Psoas muscle (tissue), 8 donors: ENCODE results near the gene AOAH. TPM values are rescaled to one million over a fixed set of nuclear protein-coding genes. Genes with fewer than 3 reads are reported as not detected.

Experiments
- ATAC-seq, 4 donors: fragments of 200-7000 bp; cut with Tn5 transposase; one replicate each; pipeline ENCODE4 v1.9.1; 2020; ENCODE audit warnings: moderate library complexity in 3 of 4, mild to moderate bottlenecking in 2 of 4
- DNase-seq, 2 donors: peaks; one replicate each; pipeline ENCODE4 v3.0.0-alpha.2; 2020
- H3K27ac ChIP-seq: fragments of 200-600 bp; one replicate; pipeline ENCODE4 v1.8.0; 2022
- H3K27me3 ChIP-seq, 3 donors: fragments of 200-600 bp in 1 of 3; one replicate each; pipeline versions ENCODE4 v1.6.1 to v1.8.0; 2013 to 2022; ENCODE audit warnings: low read length in 2 of 3, mild to moderate bottlenecking in 2 of 3, moderate library complexity in 1 of 3; ENCODE audit not compliant: insufficient read depth in 3 of 3
- H3K36me3 ChIP-seq, 2 donors: fragments of 200-600 bp in 1 of 2; one replicate each; pipeline versions ENCODE4 v1.6.1 to v1.8.0; 2013 to 2022; ENCODE audit warnings: low read depth in 1 of 2, mild to moderate bottlenecking in 1 of 2, moderate library complexity in 1 of 2; ENCODE audit not compliant: insufficient read depth in 1 of 2
- H3K4me1 ChIP-seq: fragments of 200-600 bp; one replicate; pipeline ENCODE4 v1.8.0; 2022
- H3K4me3 ChIP-seq: fragments of 200-600 bp; one replicate; pipeline ENCODE4 v1.8.0; 2022; ENCODE audit warnings: mild to moderate bottlenecking
- H3K9me3 ChIP-seq: fragments of 200-600 bp; one replicate; pipeline ENCODE4 v1.8.0; 2022
- WGBS, 3 donors: extraction: QIAGEN DNeasy Blood & Tissue Kit; methylation state at CpG; one replicate each; pipeline versions ENCODE4 v1.1.6 to v1.1.7; 2013; 5-methylcytosine and 5-hydroxymethylcytosine counted together
- intact Hi-C, 2 donors: fragments of 100-400 bp; cut with DNase I; formaldehyde crosslinking; loops; one replicate each; pipeline versions ENCODE4 v1.11.0 to v1.14.2; 2022
- polyA plus RNA-seq, 3 donors: library from polyadenylated mRNA; stranded (reverse); fragments of 200-250 nt; gene quantifications; one replicate each; pipeline ENCODE4 v1.2.3, GENCODE V29; 2013
- total RNA-seq, 4 donors: library from RNA; stranded (reverse); fragmentation: NEBNext Ultra II Directional in 2 of 4; extraction: Animal tissue kit (Norgen Biotek cat#: 25700) in 2 of 4; gene quantifications; one replicate each; pipeline versions ENCODE4 v1.2.1 to v1.2.4, GENCODE V29; 2021 to 2023
- TF ChIP-seq, protein P1 (sequence below): fragments of 200-600 bp; IDR thresholded peaks from one replicate; pipeline ENCODE4 v1.8.0; 2022; ENCODE audit warnings: antibody characterized with exemption
- donor health status: healthy with polysubstance abuse.
- donor health status: DM: no; HTN: no; CAD: no; lungs with moderate emphysema.
- donor health status: Bipolar disorder and iron deficiency.
- donor health status: healthy.
- donor health status: DM: yes; HTN: yes; CAD: no.
- donor health status: DM: no; HTN: no; CAD: no.
- donor health status: DM: no; HTN: no; CAD: no.
- donor health status: DM: yes; HTN: yes; CAD: no.

Gene AOAH
- total and polyA plus RNA-seq, 7 donors, result 0.04 to 2.1 (median 0.83) TPM

DNA sequence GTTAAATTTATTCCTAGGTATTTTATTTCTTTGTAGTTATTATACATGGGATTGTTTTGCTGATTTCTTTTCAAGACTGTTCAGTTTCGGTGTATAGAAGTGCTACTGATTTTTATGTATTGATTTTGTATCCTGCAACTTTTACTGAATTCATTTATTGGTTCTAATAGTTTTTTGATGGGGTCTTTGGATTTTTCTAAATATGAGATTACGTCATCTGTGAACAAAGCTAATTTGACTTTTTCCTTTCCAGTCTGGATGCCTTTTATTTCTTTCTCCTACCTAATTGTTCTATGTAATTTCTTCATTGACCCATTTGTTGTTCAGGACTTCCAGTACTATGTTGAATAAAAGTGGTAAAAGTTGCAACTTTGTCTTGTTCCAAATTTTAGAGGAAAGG is 5.8 kb upstream of the AOAH start:
- Histone ChIP-seq H3K4me1 (no peaks in the 10 kb centered on the region), H3K27ac (no peak overlapping the region), H3K4me3 (no peak overlapping the region), H3K9me3 (peaks cover 6% of the 10 kb centered on the region), H3K36me3 (no peaks in the 10 kb centered on the region), H3K27me3 (no peaks in the 10 kb centered on the region)
- TF ChIP-seq, protein P1, sequence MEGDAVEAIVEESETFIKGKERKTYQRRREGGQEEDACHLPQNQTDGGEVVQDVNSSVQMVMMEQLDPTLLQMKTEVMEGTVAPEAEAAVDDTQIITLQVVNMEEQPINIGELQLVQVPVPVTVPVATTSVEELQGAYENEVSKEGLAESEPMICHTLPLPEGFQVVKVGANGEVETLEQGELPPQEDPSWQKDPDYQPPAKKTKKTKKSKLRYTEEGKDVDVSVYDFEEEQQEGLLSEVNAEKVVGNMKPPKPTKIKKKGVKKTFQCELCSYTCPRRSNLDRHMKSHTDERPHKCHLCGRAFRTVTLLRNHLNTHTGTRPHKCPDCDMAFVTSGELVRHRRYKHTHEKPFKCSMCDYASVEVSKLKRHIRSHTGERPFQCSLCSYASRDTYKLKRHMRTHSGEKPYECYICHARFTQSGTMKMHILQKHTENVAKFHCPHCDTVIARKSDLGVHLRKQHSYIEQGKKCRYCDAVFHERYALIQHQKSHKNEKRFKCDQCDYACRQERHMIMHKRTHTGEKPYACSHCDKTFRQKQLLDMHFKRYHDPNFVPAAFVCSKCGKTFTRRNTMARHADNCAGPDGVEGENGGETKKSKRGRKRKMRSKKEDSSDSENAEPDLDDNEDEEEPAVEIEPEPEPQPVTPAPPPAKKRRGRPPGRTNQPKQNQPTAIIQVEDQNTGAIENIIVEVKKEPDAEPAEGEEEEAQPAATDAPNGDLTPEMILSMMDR, result no peak
- WGBS, 3 donors, result 63 to 95% (median 95%) methylated on average over 2 of the region's 2 CpGs
- intact Hi-C loops, result no loop called here
- no peak for ATAC-seq
- DNase-seq, result no peak

DNA sequence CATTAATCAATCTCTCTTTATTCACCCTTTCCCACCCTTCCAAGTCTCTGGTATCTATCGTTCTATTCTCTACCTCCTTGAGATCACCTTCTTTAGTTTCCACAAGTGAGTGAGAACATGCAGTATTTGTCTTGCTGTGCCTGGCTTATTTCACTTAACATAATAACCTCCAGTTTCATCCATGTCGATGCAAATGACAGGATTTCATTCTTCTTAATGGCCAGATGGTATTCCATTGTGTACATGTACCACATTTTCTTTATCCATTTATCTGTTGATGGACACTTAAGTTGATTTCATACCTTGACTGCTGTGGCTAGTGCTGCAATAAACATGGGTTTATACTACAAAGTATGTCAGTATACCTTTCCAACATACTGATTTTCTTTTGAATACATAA is 3.8 kb upstream of the AOAH start:
- Histone ChIP-seq H3K36me3 (no peaks in the 10 kb centered on the region), H3K4me1 (no peaks in the 10 kb centered on the region), H3K27me3 (no peaks in the 10 kb centered on the region), H3K27ac (no peak overlapping the region), H3K9me3 (peaks cover 6% of the 10 kb centered on the region), H3K4me3 (no peak overlapping the region)
- ATAC-seq (no peak), DNase-seq (no peak)
- WGBS, 3 donors, result 81 to 87% (median 86%) methylated on average over 2 of the region's 2 CpGs
- TF ChIP-seq, protein P1, result no peak
- intact Hi-C loops, result no loop called here

DNA sequence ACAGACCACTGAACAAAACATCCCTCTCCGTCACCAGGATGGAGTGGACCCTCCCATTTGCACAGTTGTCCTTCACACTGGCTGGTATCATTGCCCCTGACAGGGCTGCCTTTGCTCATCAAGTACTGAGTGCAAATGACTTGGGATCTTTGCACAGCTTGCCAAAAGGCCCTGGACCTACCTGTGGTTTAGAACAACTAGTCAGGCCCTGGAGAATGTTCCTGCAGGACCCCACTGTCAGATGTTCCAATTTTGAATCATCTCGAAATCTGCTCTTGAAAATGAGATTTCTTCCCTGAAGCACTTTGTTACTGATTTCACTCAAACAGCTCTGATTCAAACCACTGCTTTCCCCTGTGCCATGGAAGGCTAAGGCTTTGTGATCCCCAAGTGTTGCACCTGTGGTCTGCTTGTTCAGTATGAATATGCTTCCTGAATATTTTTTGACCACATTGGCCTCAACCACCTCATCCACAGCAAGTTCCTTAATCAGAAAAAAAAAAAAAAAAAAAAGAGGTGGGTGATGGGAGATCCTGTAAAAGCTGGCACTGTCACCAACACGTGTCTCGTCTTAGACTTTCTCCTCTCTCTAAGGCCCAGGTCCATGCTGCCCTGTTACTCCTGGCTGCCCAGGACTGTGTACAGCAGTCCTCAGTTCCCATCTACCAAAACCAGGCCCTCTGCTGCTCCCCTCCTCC is 2.7 kb upstream of the AOAH start:
- H3K27me3 ChIP-seq, result no peaks in the 10 kb centered on the region

DNA sequence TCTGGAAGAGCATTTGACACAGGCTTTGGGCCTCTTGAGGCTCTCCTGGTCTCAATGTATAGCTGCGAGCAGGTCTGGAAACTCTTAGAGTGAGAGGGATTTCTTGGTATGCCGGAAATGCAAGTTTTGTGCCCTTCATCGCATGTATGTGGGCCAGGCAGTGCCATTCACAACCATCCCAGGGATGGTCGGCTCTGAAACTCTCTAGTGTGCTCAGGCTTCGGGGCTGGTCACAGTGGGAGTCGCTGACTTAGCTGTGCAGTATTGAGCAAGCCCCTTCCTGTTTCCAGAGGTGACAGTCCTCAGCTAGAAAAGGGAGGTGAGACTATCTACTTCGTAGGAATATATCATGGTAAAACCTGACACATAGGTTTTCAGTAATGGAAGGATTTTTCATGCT is 2.0 kb upstream of the AOAH start:
- Histone ChIP-seq H3K36me3 (no peaks in the 10 kb centered on the region), H3K4me1 (no peaks in the 10 kb centered on the region), H3K27ac (no peak overlapping the region), H3K27me3 (no peaks in the 10 kb centered on the region), H3K4me3 (no peak overlapping the region), H3K9me3 (peaks cover 6% of the 10 kb centered on the region)
- DNase-seq (no peak), ATAC-seq (no peak)
- intact Hi-C loops, result no loop called here
- TF ChIP-seq, protein P1, result no peak
- 87 to 88% (median 87%) methylated on average over 7 of the region's 7 CpGs for WGBS, 3 donors

More for the DNA sequence above, 2.7 kb upstream of the AOAH start:
- no peak overlapping the region for H3K27ac ChIP-seq
- WGBS, 3 donors, result 73 to 85% (median 79%) methylated on average over 4 of the region's 4 CpGs
- ATAC-seq (no peak), DNase-seq (no peak)
- H3K36me3 ChIP-seq, result no peaks in the 10 kb centered on the region
- no peaks in the 10 kb centered on the region for H3K4me1 ChIP-seq
- no peak overlapping the region for H3K4me3 ChIP-seq
- intact Hi-C loops, result no loop called here
- TF ChIP-seq, protein P1, result no peak
- H3K9me3 ChIP-seq, result peaks cover 6% of the 10 kb centered on the region

DNA sequence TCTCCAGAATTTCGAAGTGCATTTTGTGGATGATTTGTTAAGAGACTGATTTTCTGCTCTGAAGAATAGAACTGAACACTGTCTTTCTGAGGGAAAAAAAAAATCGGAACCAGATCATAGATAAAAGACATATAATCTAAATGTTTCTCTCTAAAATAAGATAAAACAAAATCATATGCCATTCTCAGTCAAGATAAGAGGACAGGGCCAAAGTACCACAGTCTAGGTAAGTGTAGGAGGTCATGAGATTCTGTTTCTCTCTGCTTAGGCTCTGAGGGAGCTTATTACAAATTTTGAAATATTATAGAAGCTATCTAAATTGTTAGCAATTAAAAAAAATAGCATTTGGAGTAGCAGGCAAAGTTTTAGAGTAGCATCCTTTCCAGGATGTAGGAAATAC is 702 bp upstream of the AOAH start:
- ATAC-seq (no peak), DNase-seq (no peak)
- Histone ChIP-seq H3K36me3 (no peaks in the 10 kb centered on the region), H3K9me3 (peaks cover 6% of the 10 kb centered on the region), H3K4me1 (no peaks in the 10 kb centered on the region), H3K27ac (no peak overlapping the region), H3K4me3 (no peak overlapping the region), H3K27me3 (no peaks in the 10 kb centered on the region)
- TF ChIP-seq, protein P1, result no peak
- WGBS, 3 donors, result 75 to 92% (median 76%) methylated on average over 2 of the region's 2 CpGs
- intact Hi-C loops, result no loop called here
